B cell (primary cell): ENCODE results near the gene MOCS2.

Experiments used
- CTCF ChIP-seq: fragments of 200-600 bp; IDR thresholded peaks from one replicate; pipeline ENCODE4 v1.8.0; 2022; ENCODE audit warnings: antibody characterized with exemption, mild to moderate bottlenecking
- EZH2 ChIP-seq: IDR thresholded peaks from 2 replicates; pipeline ENCODE4 v1.6.1; 2012; ENCODE audit warnings: borderline replicate concordance, low read depth, mild to moderate bottlenecking, moderate library complexity, low read length; ENCODE audit not compliant: insufficient read depth, poor library complexity, severe bottlenecking

- TF ChIP-seq CTCF (no peak), EZH2 (no peak)
Measured at GRCh38 chr5:53080271-53080670, 29.3 kb downstream of the MOCS2 start.
